Measurements from ENCODE around the gene TCP11.

The TCP11 gene

GRCh38 chr6:35092362-35093117, 48.6 kb downstream of the TCP11 start:
- no peak for DNase-seq (ENCODE audit: low read depth)

GRCh38 chr6:35091346-35092083, 49.6 kb downstream of the TCP11 start:
- no peak for DNase-seq (ENCODE audit: low read depth)

GRCh38 chr6:35090734-35091133, 50.4 kb downstream of the TCP11 start:
- no peak for DNase-seq (ENCODE audit: low read depth)

GRCh38 chr6:35089935-35090505, 51.1 kb downstream of the TCP11 start:
- no peak for DNase-seq (ENCODE audit: low read depth)

GRCh38 chr6:35089216-35089934, 51.8 kb downstream of the TCP11 start:
- DNase-seq (ENCODE audit: low read depth): no peak

GRCh38 chr6:35088281-35089215, 52.6 kb downstream of the TCP11 start:
- DNase-seq (ENCODE audit: low read depth): no peak

- no peak for DNase-seq (ENCODE audit: low read depth)
These were observed 53.5 kb downstream of the TCP11 start for GRCh38 chr6:35087361-35088280.

GRCh38 chr6:35086636-35087360, 54.3 kb downstream of the TCP11 start:
- DNase-seq (ENCODE audit: low read depth): no peak

- no peak for DNase-seq (ENCODE audit: low read depth)
These were observed 54.9 kb downstream of the TCP11 start for GRCh38 chr6:35086282-35086632.

- no peak for DNase-seq (ENCODE audit: low read depth)
These were observed 55.5 kb downstream of the TCP11 start for GRCh38 chr6:35085359-35086281.

- no peak for DNase-seq (ENCODE audit: low read depth)
These were observed 56.5 kb downstream of the TCP11 start for GRCh38 chr6:35084511-35085203.

GRCh38 chr6:35084041-35084491, 57.1 kb downstream of the TCP11 start:
- no peak for DNase-seq (ENCODE audit: low read depth)

- DNase-seq (ENCODE audit: low read depth): no peak
These were observed 57.6 kb downstream of the TCP11 start for GRCh38 chr6:35083507-35083906.

GRCh38 chr6:35082733-35083403, 58.3 kb downstream of the TCP11 start:
- DNase-seq (ENCODE audit: low read depth): no peak

- no peak for DNase-seq (ENCODE audit: low read depth)
These were observed 59.0 kb downstream of the TCP11 start for GRCh38 chr6:35082046-35082732.

- DNase-seq (ENCODE audit: low read depth): no peak
These were observed 59.7 kb downstream of the TCP11 start for GRCh38 chr6:35081426-35081851.
